Stimulated activated CD4-positive, alpha-beta T cell treated with anti-CD3 and anti-CD28 coated beads, Interleukin-1b, Interleukin-23, amount 100 ng/mL, for 48 hours (primary cell): Measurements from ENCODE around the gene SLC6A4.
"Not testable (repeated sequence)": the region's sequence is repeated elsewhere in the genome, so short reads cannot be mapped to it uniquely, and the experiment has no call there.

ENCODE experiments used
- DNase-seq: peaks from one replicate; pipeline ENCODE4 v3.0.0-alpha.2; 2020

SLC6A4 gene

GRCh38 chr17:30165147-30165546 is 70.3 kb downstream of the SLC6A4 start:
- no peak for DNase-seq

- DNase-seq, result no peak
These were observed 71.0 kb downstream of the SLC6A4 start for GRCh38 chr17:30164531-30164930.

- DNase-seq, result no peak
These were observed 73.9 kb downstream of the SLC6A4 start for GRCh38 chr17:30161601-30162000.

- DNase-seq, result no peak
These were observed 74.9 kb downstream of the SLC6A4 start for GRCh38 chr17:30160419-30161172.

- no peak for DNase-seq
These were observed 76.4 kb downstream of the SLC6A4 start for GRCh38 chr17:30158896-30159625.

- DNase-seq, result no peak
These were observed 80.1 kb downstream of the SLC6A4 start for GRCh38 chr17:30155389-30155788.

- no peak for DNase-seq
These were observed 82.0 kb downstream of the SLC6A4 start for GRCh38 chr17:30153463-30153862.

GRCh38 chr17:30151471-30151870 is 84.0 kb downstream of the SLC6A4 start:
- DNase-seq, result no peak

GRCh38 chr17:30148376-30148775 is 87.1 kb downstream of the SLC6A4 start:
- DNase-seq, result no peak

- not testable (repeated sequence) for DNase-seq
These were observed 87.6 kb downstream of the SLC6A4 start for GRCh38 chr17:30147860-30148259.
